ENCODE data around the gene NUDCD3. TPM values are rescaled to one million over a fixed set of nuclear protein-coding genes. Genes with fewer than 3 reads are reported as not detected.
A peak's percentile ranks its signal among the peaks of the same experiment; 100 is the strongest.
"Not testable (repeated sequence)": the region's sequence is repeated elsewhere in the genome, so short reads cannot be mapped to it uniquely, and the experiment has no call there.

The NUDCD3 gene
- total RNA-seq, 1 experiment from 2014 or later = 117 TPM

DNA sequence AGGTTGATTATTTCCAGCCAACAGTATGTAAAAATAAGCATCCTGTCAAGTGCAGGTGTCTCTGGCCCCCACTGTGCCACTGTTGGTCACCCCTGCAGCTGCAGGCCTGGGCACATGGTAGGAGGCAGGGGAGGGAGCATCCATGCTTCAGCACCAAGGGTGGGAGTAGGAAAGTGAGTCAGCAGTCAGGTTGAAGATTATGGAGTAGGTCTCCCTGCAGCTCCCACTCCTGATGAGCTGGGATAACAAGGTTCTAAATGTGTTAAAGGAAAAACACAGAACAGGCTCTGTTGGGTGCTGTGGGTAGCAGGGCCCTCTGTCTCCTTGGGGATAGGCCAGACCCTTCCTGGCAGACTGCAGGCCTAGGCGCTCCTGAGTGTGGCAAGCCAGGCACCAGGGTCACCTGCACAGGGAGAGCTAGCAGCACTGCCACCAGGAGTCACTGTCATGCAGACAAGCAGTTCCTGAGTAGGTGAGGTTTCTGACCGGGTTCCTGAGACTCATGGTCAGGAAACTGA lies 59.3 kb downstream of the NUDCD3 start:
- in situ Hi-C loops (cut with HindIII; ENCODE audit: low pct_unique_long_range_greater_than_20kb, low sequenced_read_pairs) (no loop called here), intact Hi-C loops (cut with micrococcal nuclease; ENCODE audit: unreplicated experiment) (no loop called here)
- DNase-seq (ENCODE audit: low read depth, low spot score) (no peak), ATAC-seq (peak; percentile 79)
- no peaks in the 10 kb centered on the region for H3K27me3 ChIP-seq (ENCODE audit: control insufficient read depth, insufficient read depth, low read length)
- H3K9me3 ChIP-seq (ENCODE audit: control insufficient read depth, insufficient read depth, low read depth, low read length) = no peaks in the 10 kb centered on the region
- no peak overlapping the region for H3K27ac ChIP-seq (ENCODE audit: low read length)
- no peaks in the 10 kb centered on the region for H3K4me1 ChIP-seq (ENCODE audit: control insufficient read depth, insufficient read depth, low read length)
- POLR2A ChIA-PET = no interaction called here
- CTCF ChIA-PET = interaction anchor here (1.2 kb wide), 2 partner anchors 20 to 190 kb away, joined by 3 to 13 read pairs; no protein-coding TSS in a partner anchor
- TF ChIP-seq TCF7L2 (IDR thresholded peaks at IDR 0.05; ENCODE audit: low read depth, low read length) = no peak
- TF ChIP-seq, protein P1, sequence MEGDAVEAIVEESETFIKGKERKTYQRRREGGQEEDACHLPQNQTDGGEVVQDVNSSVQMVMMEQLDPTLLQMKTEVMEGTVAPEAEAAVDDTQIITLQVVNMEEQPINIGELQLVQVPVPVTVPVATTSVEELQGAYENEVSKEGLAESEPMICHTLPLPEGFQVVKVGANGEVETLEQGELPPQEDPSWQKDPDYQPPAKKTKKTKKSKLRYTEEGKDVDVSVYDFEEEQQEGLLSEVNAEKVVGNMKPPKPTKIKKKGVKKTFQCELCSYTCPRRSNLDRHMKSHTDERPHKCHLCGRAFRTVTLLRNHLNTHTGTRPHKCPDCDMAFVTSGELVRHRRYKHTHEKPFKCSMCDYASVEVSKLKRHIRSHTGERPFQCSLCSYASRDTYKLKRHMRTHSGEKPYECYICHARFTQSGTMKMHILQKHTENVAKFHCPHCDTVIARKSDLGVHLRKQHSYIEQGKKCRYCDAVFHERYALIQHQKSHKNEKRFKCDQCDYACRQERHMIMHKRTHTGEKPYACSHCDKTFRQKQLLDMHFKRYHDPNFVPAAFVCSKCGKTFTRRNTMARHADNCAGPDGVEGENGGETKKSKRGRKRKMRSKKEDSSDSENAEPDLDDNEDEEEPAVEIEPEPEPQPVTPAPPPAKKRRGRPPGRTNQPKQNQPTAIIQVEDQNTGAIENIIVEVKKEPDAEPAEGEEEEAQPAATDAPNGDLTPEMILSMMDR (IDR thresholded peaks at IDR 0.05) = peak; percentile 54; the same call in 1 of the 2 replicates
- H3K4me3 ChIP-seq (ENCODE audit: low read depth in 2 of 2, low read length in 2 of 2) = no peak overlapping the region
- 0 out of 2 replicates have a peak, but pooled peaks cover 2% of the 10 kb centered on the region for H3K36me3 ChIP-seq (ENCODE audit: control insufficient read depth, insufficient read depth, low read length)
- BruUV-seq (replicated peaks) = no TSS peak

DNA sequence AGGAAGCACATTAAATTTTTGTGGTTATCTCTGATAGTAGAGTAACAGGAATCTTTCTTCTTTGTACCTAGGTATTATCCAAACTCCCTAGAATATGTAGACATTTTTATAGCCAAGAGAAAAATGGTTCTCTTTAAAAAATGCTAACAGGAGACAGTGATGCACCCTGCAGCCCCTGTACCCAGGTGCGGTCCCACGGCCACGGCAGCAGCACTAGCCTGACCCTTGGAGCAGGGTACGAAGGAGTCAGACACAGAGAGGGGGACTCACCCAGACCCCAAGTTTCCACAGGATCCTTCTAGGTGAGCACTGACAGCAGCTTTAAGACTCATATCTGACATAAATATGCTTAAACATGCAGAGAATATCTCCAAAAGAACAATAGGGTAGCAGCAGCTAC lies 60.4 kb downstream of the NUDCD3 start:
- no peak for DNase-seq (ENCODE audit: low read depth, low spot score)
- no peaks in the 10 kb centered on the region for H3K4me1 ChIP-seq (ENCODE audit: control insufficient read depth, insufficient read depth, low read length)
- TF ChIP-seq, protein P2, sequence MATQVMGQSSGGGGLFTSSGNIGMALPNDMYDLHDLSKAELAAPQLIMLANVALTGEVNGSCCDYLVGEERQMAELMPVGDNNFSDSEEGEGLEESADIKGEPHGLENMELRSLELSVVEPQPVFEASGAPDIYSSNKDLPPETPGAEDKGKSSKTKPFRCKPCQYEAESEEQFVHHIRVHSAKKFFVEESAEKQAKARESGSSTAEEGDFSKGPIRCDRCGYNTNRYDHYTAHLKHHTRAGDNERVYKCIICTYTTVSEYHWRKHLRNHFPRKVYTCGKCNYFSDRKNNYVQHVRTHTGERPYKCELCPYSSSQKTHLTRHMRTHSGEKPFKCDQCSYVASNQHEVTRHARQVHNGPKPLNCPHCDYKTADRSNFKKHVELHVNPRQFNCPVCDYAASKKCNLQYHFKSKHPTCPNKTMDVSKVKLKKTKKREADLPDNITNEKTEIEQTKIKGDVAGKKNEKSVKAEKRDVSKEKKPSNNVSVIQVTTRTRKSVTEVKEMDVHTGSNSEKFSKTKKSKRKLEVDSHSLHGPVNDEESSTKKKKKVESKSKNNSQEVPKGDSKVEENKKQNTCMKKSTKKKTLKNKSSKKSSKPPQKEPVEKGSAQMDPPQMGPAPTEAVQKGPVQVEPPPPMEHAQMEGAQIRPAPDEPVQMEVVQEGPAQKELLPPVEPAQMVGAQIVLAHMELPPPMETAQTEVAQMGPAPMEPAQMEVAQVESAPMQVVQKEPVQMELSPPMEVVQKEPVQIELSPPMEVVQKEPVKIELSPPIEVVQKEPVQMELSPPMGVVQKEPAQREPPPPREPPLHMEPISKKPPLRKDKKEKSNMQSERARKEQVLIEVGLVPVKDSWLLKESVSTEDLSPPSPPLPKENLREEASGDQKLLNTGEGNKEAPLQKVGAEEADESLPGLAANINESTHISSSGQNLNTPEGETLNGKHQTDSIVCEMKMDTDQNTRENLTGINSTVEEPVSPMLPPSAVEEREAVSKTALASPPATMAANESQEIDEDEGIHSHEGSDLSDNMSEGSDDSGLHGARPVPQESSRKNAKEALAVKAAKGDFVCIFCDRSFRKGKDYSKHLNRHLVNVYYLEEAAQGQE (IDR thresholded peaks at IDR 0.05; ENCODE audit: insufficient read depth in 1 of 2, low read depth in 2 of 2, low read length in 1 of 2) = no peak
- no peak for TF ChIP-seq SIN3A (IDR thresholded peaks at IDR 0.05; ENCODE audit: borderline replicate concordance, insufficient read depth, low read depth, low read length)
- H3K9me3 ChIP-seq (ENCODE audit: control insufficient read depth, insufficient read depth, low read depth, low read length) = no peaks in the 10 kb centered on the region
- H3K27ac ChIP-seq (ENCODE audit: low read length) = no peak overlapping the region
- no peak for ATAC-seq
- BruUV-seq (replicated peaks) = no TSS peak
- POLR2A ChIA-PET = no interaction called here
- no peaks in the 10 kb centered on the region for H3K27me3 ChIP-seq (ENCODE audit: control insufficient read depth, insufficient read depth, low read length)
- in situ Hi-C loops (cut with HindIII; ENCODE audit: low pct_unique_long_range_greater_than_20kb, low sequenced_read_pairs) = no loop called here
- CTCF ChIA-PET = no interaction called here
- H3K36me3 ChIP-seq (ENCODE audit: control insufficient read depth, insufficient read depth, low read length) = 0 out of 2 replicates have a peak, but pooled peaks cover 2% of the 10 kb centered on the region
- no peak overlapping the region for H3K4me3 ChIP-seq (ENCODE audit: low read depth in 2 of 2, low read length in 2 of 2)
- intact Hi-C loops (cut with micrococcal nuclease; ENCODE audit: unreplicated experiment) = no loop called here

DNA sequence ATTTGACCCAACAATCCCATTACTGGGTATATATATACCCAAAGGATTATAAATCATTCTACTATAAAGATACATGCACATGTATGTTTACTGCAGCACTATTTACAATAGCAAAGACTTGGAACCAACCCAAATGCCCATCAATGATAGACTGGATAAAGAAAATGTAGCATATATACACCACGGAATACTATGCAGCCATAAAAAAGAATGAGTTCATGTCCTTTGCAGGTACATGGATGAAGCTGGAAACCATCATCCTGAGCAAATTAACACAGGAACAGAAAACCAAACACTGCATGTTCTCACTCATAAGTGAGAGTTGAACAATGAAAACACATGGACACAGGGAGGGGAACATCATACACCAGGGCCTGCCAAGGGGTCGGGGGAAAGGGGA lies 65.7 kb downstream of the NUDCD3 start:
- ATAC-seq; H3K27me3 ChIP-seq (ENCODE audit: control insufficient read depth, insufficient read depth, low read length); H3K9me3 ChIP-seq (ENCODE audit: control insufficient read depth, insufficient read depth, low read depth, low read length); H3K4me3 ChIP-seq (ENCODE audit: low read depth in 2 of 2, low read length in 2 of 2); H3K36me3 ChIP-seq (ENCODE audit: control insufficient read depth, insufficient read depth, low read length); in situ Hi-C loops (cut with HindIII; ENCODE audit: low pct_unique_long_range_greater_than_20kb, low sequenced_read_pairs); intact Hi-C loops (cut with micrococcal nuclease; ENCODE audit: unreplicated experiment); BruUV-seq (replicated peaks); CTCF ChIA-PET; H3K4me1 ChIP-seq (ENCODE audit: control insufficient read depth, insufficient read depth, low read length); DNase-seq (ENCODE audit: low read depth, low spot score); H3K27ac ChIP-seq (ENCODE audit: low read length); POLR2A ChIA-PET: not testable (repeated sequence)
